G401 (cell line): ENCODE results near the gene SLC49A3. TPM values are rescaled to one million over a fixed set of nuclear protein-coding genes. Genes with fewer than 3 reads are reported as not detected.
"Not testable (repeated sequence)": the region's sequence is repeated elsewhere in the genome, so short reads cannot be mapped to it uniquely, and the experiment has no call there.

Experiments
- DNase-seq: peaks from one replicate; pipeline ENCODE4 v3.0.0-alpha.2; 2015; ENCODE audit warnings: low spot score
- in situ Hi-C: cut with HindIII; loops from 2 replicates; pipeline ENCODE4 v1.10.0; 2016; ENCODE audit warnings: low sequenced_read_pairs, mixed read lengths
- total RNA-seq: library from RNA; depleted of rRNA; stranded (reverse); fragments of >200 nt; shearing (Covaris generic); gene quantifications from 2 replicates; pipeline ENCODE4 v1.2.3, GENCODE V29; 2014; rRNA removed

The SLC49A3 gene
- total RNA-seq, 1 experiment from 2014 or later: not detected

DNA sequence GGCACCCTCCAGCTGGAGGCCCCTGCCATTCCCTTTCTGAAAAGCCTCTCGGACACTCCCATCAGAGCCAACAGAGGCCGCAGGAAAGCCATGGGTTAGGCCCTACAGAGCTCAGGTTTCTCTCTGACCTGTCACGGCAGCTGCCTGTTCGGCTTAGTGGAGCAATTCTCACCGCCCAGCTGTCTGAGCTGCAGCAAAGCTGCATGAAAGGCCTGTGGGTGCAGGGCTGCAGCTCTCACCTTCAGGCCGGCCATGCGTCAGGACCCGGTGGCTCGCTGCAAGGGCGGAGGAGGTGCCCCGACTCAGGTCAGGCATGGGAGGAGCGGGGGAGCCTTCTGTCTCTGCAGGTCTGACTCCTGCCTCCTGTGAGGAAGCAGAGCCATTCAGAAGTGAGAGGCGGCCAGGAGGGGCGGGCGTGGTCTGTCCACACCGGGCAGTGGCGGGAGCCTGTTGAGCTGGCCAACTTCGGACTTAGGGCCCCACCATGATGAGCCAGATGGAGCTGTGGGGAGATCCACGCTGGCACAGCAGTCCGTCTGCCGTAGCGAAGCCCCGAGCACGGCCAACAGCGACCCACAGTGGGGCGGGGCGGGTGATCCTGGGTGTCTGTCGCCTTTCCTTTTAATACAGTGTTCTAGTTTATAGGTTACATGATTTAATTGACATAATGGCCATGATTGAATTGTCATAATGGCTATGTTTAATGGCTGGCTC lies 40.2 kb downstream of the SLC49A3 start:
- in situ Hi-C loops: no loop called here
- DNase-seq: no peak

DNA sequence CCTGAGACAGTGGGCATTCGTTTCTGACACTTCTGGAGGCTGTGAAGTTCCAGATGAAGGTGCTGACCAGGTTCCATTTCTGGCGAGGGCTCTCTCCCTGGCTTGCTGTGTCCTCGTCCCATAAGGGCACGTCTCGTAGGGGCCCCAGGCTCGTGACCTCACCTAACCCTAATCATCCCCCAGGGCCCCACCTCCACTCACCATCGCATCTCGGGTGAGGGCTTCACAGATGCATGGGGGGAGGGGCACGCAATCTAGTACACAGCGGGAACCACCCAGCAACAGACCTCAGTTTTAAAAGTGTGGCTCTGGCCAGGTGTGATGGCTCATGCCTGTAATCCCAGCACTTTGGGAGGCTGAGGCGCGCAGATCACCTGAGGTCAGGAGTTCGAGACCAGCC lies 41.5 kb downstream of the SLC49A3 start:
- in situ Hi-C loops: no loop called here
- no peak for DNase-seq

- DNase-seq: no peak
- in situ Hi-C loops: no loop called here
These were observed 42.5 kb downstream of the SLC49A3 start for GRCh38 chr4:646460-646859.

GRCh38 chr4:642366-642765 lies 46.6 kb downstream of the SLC49A3 start:
- DNase-seq, in situ Hi-C loops: not testable (repeated sequence)

GRCh38 chr4:637536-638280 lies 51.2 kb downstream of the SLC49A3 start:
- in situ Hi-C loops: no loop called here
- peak; percentile 84 for DNase-seq

DNA sequence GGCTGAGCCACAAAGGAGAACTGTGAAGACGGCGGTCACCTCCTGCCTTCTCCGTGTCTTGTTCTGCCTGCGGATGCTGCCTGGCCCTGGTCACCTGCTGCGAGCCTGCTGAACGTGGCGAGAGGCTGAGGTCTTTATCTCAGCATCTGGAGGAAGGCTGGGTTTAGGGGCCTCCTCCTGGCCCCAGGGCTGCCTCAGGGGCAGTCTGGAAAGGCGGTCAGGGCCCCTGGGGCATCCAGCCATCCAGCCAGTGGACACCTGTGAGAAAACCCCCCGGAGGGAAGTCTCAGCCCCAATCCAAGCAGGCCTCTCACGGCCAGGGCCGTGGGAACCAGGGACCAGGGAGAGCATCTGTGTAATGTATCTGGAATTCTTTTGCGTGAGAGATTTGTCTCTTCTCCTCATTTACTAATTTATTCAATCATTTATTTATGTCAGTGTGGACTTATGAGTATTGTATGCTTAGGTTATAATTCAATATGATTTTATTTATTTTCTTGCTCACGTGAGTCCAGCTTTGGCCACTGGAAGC lies 52.3 kb downstream of the SLC49A3 start:
- DNase-seq: no peak
- in situ Hi-C loops: no loop called here

GRCh38 chr4:635851-636627 lies 52.9 kb downstream of the SLC49A3 start:
- in situ Hi-C loops: no loop called here
- DNase-seq: no peak

DNA sequence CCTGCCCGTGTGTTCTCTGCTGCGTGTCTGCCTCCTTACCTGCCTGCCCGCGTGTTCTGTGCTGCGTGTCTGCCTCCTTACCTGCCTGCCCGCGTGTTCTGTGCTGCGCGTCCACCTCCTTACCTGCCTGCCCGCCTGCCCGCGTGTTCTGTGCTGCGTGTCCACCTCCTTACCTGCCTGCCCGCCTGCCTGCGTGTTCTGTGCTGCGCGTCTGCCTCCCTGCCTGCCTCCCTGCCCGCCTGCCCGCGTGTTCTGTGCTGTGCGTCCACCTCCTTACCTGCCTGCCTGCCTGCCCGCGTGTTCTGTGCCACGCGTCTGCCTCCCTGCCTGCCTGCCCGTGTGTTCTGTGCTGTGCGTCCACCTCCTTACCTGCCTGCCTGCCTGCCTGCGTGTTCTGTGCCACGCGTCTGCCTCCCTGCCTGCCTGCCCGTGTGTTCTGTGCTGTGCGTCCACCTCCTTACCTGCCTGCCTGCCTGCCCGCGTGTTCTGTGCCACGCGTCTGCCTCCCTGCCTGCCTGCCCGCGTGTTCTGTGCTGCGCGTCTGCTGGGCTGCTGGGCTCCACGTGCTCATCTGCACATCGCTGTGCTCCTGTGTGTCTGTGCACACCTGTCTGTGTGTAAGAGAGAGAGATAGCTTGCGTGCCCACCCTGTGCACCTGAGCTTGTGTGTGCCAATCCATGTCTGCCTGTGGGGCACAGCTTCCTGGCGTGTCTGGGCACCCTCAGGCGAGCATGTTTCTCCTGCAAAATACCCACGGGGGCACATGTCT lies 53.7 kb downstream of the SLC49A3 start:
- DNase-seq, in situ Hi-C loops: not testable (repeated sequence)

DNA sequence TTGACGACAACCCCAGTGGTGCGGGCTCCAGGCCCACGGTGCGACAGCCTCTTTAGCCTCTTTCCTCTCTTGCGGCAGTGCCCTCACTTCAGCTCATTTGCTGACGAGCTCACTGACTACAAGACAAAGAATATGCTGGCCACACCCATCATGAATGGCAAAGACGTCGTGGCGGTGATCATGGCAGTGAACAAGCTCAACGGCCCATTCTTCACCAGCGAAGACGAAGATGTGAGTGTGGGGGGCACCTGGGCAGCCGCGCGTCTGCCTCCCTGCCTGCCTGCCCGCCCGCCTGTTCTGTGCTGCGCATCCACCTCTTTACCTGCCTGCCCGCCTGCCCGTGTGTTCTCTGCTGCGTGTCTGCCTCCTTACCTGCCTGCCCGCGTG lies 54.4 kb downstream of the SLC49A3 start:
- in situ Hi-C loops: no loop called here
- DNase-seq: no peak

GRCh38 chr4:633976-634598 lies 54.9 kb downstream of the SLC49A3 start:
- no peak for DNase-seq
- in situ Hi-C loops: no loop called here

- no peak for DNase-seq
- in situ Hi-C loops: no loop called here
These were observed 55.5 kb downstream of the SLC49A3 start for GRCh38 chr4:633406-633805.

DNA sequence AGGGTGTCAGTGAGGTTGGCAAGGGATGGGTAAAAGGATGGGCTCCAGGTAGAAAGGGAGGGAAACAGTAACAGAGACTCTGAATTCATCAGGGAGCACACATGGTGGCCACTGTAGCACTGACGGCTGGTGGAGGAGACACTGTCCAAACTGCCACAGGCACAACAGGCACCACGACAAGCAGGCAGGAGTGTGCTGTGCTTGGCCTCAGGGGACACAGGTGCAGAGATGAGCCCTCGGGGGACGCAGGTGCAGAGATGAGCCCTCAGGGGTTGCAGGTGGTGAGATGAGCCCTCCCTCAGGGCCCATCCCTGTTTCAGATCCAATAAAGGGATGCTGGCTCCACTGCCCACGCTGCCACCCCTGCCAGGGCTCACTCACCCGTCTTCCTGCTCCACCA lies 56.0 kb downstream of the SLC49A3 start:
- in situ Hi-C loops: no loop called here
- no peak for DNase-seq

GRCh38 chr4:632196-632790 lies 56.7 kb downstream of the SLC49A3 start:
- no peak for DNase-seq
- in situ Hi-C loops: no loop called here

Other genes with a start within 250 kb of the SLC49A3 start
- gene ZNF721, start 190.0 kb downstream of the SLC49A3 start, total RNA-seq: 14.1 and 14.9 TPM in 2 replicates
- gene PIGG, start 189.9 kb downstream of the SLC49A3 start, total RNA-seq: 32.4 and 38.7 TPM in 2 replicates
- gene TMEM271, start 112.9 kb downstream of the SLC49A3 start, total RNA-seq: 5.4 and 17.9 TPM in 2 replicates
- gene PDE6B, start 63.6 kb downstream of the SLC49A3 start, total RNA-seq: 1.0 TPM in 1 of 2 replicates, not detected in the other
- 245 and 376 TPM in 2 replicates for gene ATP5ME, start 14.9 kb downstream of the SLC49A3 start, total RNA-seq
- 4.5 and 7.4 TPM in 2 replicates for gene MYL5, start 14.6 kb downstream of the SLC49A3 start, total RNA-seq
- gene PCGF3, start 16.7 kb upstream of the SLC49A3 start, total RNA-seq: 27.1 and 34.1 TPM in 2 replicates
- gene CPLX1, start 137.0 kb upstream of the SLC49A3 start, total RNA-seq: 1.8 and 4.7 TPM in 2 replicates
- gene GAK, start 243.2 kb upstream of the SLC49A3 start, total RNA-seq: 91.4 and 91.5 TPM in 2 replicates
- gene TMEM175, start 243.3 kb upstream of the SLC49A3 start, total RNA-seq: 7.0 and 21.4 TPM in 2 replicates